Islet of Langerhans (tissue), 1 donor: ENCODE measurements around the gene NMRK2.
"Not testable (repeated sequence)": the region's sequence is repeated elsewhere in the genome, so short reads cannot be mapped to it uniquely, and the experiment has no call there.

ENCODE experiments used
- FAIRE-seq: peaks from one replicate; lab custom pipeline; 2011; peaks lifted over from hg19 to GRCh38; lab: Jason Lieb, UNC

Gene NMRK2

GRCh38 chr19:3936506-3937442, 3.9 kb downstream of the NMRK2 start:
- no peak for FAIRE-seq

- not testable (repeated sequence) for FAIRE-seq
Measured at GRCh38 chr19:3938300-3938950, 5.6 kb downstream of the NMRK2 start.

- FAIRE-seq, result no peak
Measured at GRCh38 chr19:3942790-3943409, 10.0 kb downstream of the NMRK2 start.

GRCh38 chr19:3944018-3944721, 11.3 kb downstream of the NMRK2 start:
- no peak for FAIRE-seq

- FAIRE-seq, result no peak
Measured at GRCh38 chr19:3945838-3946237, 13.0 kb downstream of the NMRK2 start.

GRCh38 chr19:3947316-3947933, 14.6 kb downstream of the NMRK2 start:
- not testable (repeated sequence) for FAIRE-seq

- FAIRE-seq, result no peak
Measured at GRCh38 chr19:3949294-3949693, 16.4 kb downstream of the NMRK2 start.

- FAIRE-seq, result no peak
Measured at GRCh38 chr19:3949997-3950859, 17.4 kb downstream of the NMRK2 start.

GRCh38 chr19:3950871-3951861, 18.3 kb downstream of the NMRK2 start:
- no peak for FAIRE-seq

- FAIRE-seq, result not testable (repeated sequence)
Measured at GRCh38 chr19:3952755-3953276, 19.9 kb downstream of the NMRK2 start.

- FAIRE-seq, result no peak
Measured at GRCh38 chr19:3954107-3954506, 21.2 kb downstream of the NMRK2 start.

GRCh38 chr19:3955276-3955675, 22.4 kb downstream of the NMRK2 start:
- FAIRE-seq, result not testable (repeated sequence)

GRCh38 chr19:3955688-3956087, 22.8 kb downstream of the NMRK2 start:
- FAIRE-seq, result no peak

- FAIRE-seq, result no peak
Measured at GRCh38 chr19:3958836-3959765, 26.2 kb downstream of the NMRK2 start.

- FAIRE-seq, result no peak
Measured at GRCh38 chr19:3959766-3960131, 26.9 kb downstream of the NMRK2 start.

- FAIRE-seq, result no peak
Measured at GRCh38 chr19:3961007-3961406, 28.1 kb downstream of the NMRK2 start.

- no peak for FAIRE-seq
Measured at GRCh38 chr19:3963458-3964255, 30.8 kb downstream of the NMRK2 start.
